ENCODE results near the gene MED20.

Gene MED20

DNA sequence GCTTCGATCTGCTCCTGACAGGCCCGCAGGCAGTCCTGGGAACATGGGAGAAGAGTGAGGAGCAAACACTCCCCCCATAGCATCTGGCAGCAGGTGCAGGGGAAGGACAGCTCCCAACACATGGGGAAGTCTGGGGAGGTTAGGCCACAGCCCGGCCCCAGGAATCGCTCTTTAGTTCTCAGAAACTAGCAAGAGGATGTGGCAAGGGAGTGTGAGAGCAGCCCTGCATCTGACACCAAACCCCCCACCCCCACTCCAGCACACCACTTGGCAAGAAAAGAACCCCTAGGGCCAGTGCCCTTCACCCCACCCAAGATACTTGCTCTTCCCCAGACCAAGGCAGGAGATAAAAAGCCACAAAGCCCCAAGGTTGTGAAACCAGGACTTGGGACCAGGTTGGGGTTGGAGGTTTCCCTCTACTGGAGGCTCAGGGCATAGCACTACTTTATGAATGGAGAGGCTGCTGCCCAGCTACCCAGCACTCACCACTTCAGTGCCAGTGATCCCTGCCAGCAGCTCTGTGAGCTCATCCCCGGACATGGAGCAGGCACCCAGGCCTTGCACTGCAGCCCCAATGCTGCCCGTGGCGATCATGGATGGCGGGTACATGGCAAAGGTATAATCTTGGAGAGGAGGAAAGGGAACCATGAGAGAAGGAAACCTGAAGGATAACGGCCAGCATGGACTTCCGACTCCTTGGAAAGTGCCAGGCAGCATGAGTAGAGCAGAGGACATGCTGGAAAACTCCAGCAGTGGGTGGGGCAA is 15.3 kb upstream of the MED20 start:
- Histone ChIP-seq H3K9me3 (ENCODE audit: control insufficient read depth, insufficient read depth, low read length) (no peaks in the 10 kb centered on the region), H3K9ac (ENCODE audit: low read depth, low read length) (no peak overlapping the region), H3K4me1 (ENCODE audit: insufficient read depth, low read length) (peaks cover 14% of the 10 kb centered on the region), H3K36me3 (ENCODE audit: insufficient read depth, low read length) (peaks cover 20% of the 10 kb centered on the region)

DNA sequence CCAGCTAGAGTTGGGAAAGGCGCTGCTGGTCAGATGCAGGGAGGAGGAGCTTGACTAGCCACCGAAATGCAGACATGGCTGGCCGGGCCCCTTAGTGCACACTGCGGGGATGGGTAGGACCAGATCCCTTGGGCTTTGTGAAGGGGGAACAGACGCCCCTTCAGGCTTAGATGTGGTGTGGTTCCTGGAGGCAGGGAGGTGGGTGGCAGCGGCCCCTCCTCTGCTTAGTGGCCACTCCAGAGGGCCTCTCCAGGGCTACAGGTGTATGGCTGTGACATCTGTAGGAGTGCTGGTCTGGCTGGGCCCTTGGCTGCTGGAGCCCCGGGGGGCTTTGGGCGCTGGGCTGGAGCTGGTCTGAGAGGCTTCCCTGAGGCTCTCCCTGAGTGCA is 14.7 kb upstream of the MED20 start:
- Histone ChIP-seq H3K4me1 (ENCODE audit: insufficient read depth, low read length) (peaks cover 14% of the 10 kb centered on the region), H3K9me3 (ENCODE audit: control insufficient read depth, insufficient read depth, low read length) (no peaks in the 10 kb centered on the region), H3K36me3 (ENCODE audit: insufficient read depth, low read length) (peaks cover 21% of the 10 kb centered on the region), H3K9ac (ENCODE audit: low read depth, low read length) (no peak overlapping the region)

DNA sequence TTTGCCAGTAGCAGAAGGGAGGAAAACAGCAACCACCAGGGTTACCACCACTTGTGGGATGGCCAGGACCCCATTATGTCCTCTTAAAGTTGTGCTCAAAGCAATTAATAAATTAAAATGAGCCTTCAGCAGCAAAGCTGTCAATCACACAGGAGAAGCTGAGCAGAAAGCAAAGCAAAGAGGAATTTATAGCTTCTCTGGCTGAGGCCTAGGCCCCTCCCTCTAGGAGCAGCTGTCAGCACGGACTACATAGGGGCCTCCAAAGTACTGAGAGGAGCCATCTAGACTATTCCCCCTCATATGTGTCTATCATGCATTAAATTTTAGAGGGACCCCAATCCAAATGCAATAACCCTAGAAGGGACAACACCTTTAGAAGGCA is 14.2 kb upstream of the MED20 start:
- peaks cover 14% of the 10 kb centered on the region for H3K4me1 ChIP-seq (ENCODE audit: insufficient read depth, low read length)

GRCh38 chr6:41934278-41935192 is 13.6 kb upstream of the MED20 start:
- Histone ChIP-seq H3K9me3 (ENCODE audit: control insufficient read depth, insufficient read depth, low read length) (no peaks in the 10 kb centered on the region), H3K36me3 (ENCODE audit: insufficient read depth, low read length) (peaks cover 29% of the 10 kb centered on the region), H3K4me1 (ENCODE audit: insufficient read depth, low read length) (peaks cover 7% of the 10 kb centered on the region; the same call in 1 of the 2 replicates), H3K9ac (ENCODE audit: low read depth, low read length) (no peak overlapping the region)

More for the DNA sequence above, 14.2 kb upstream of the MED20 start:
- Histone ChIP-seq H3K9me3 (ENCODE audit: control insufficient read depth, insufficient read depth, low read length) (no peaks in the 10 kb centered on the region), H3K36me3 (ENCODE audit: insufficient read depth, low read length) (peaks cover 26% of the 10 kb centered on the region), H3K9ac (ENCODE audit: low read depth, low read length) (no peak overlapping the region)

- Histone ChIP-seq H3K9me3 (ENCODE audit: control insufficient read depth, insufficient read depth, low read length) (no peaks in the 10 kb centered on the region), H3K9ac (ENCODE audit: low read depth, low read length) (no peak overlapping the region), H3K4me1 (ENCODE audit: insufficient read depth, low read length) (no peaks in the 10 kb centered on the region), H3K36me3 (ENCODE audit: insufficient read depth, low read length) (peaks cover 46% of the 10 kb centered on the region)
These were observed 11.4 kb upstream of the MED20 start for GRCh38 chr6:41932378-41932777.

GRCh38 chr6:41931792-41932191 is 10.9 kb upstream of the MED20 start:
- Histone ChIP-seq H3K4me1 (ENCODE audit: insufficient read depth, low read length) (no peaks in the 10 kb centered on the region), H3K9me3 (ENCODE audit: control insufficient read depth, insufficient read depth, low read length) (no peaks in the 10 kb centered on the region), H3K9ac (ENCODE audit: low read depth, low read length) (no peak overlapping the region), H3K36me3 (ENCODE audit: insufficient read depth, low read length) (peaks cover 50% of the 10 kb centered on the region)

GRCh38 chr6:41929924-41930323 is 9.0 kb upstream of the MED20 start:
- H3K9ac ChIP-seq (ENCODE audit: low read depth, low read length), result no peak overlapping the region
- H3K36me3 ChIP-seq (ENCODE audit: insufficient read depth, low read length), result peaks cover 52% of the 10 kb centered on the region
- no peaks in the 10 kb centered on the region for H3K4me1 ChIP-seq (ENCODE audit: insufficient read depth, low read length)

DNA sequence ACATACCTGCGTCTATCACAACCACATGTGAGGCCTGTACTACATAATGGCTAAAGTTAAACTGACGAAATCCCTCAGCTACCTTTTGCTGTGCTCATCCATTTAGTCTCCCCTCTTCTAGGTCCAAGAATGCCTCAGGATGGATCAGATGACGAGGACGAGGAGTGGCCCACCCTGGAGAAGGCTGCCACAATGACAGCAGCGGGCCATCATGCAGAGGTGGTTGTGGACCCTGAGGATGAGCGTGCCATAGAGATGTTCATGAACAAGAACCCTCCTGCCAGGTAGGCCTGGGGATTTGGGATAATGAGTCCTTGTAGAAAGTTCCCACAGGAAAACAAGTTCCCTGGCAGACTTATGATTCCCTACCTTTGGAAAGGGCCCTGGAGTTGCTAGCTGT is 6.3 kb upstream of the MED20 start:
- Histone ChIP-seq H3K36me3 (ENCODE audit: insufficient read depth, low read length) (peaks cover 38% of the 10 kb centered on the region), H3K4me1 (ENCODE audit: insufficient read depth, low read length) (peaks cover 7% of the 10 kb centered on the region), H3K9ac (ENCODE audit: low read depth, low read length) (no peak overlapping the region), H3K9me3 (ENCODE audit: control insufficient read depth, insufficient read depth, low read length) (no peaks in the 10 kb centered on the region)

More at GRCh38 chr6:41929924-41930323, 9.0 kb upstream of the MED20 start:
- no peaks in the 10 kb centered on the region for H3K9me3 ChIP-seq (ENCODE audit: control insufficient read depth, insufficient read depth, low read length)

GRCh38 chr6:41922154-41922553 is 1.2 kb upstream of the MED20 start:
- Histone ChIP-seq H3K4me1 (ENCODE audit: insufficient read depth, low read length) (peaks cover 17% of the 10 kb centered on the region), H3K9ac (ENCODE audit: low read depth, low read length) (peak overlapping the region; percentile 98), H3K9me3 (ENCODE audit: control insufficient read depth, insufficient read depth, low read length) (no peaks in the 10 kb centered on the region), H3K36me3 (ENCODE audit: insufficient read depth, low read length) (peaks cover 4% of the 10 kb centered on the region)

DNA sequence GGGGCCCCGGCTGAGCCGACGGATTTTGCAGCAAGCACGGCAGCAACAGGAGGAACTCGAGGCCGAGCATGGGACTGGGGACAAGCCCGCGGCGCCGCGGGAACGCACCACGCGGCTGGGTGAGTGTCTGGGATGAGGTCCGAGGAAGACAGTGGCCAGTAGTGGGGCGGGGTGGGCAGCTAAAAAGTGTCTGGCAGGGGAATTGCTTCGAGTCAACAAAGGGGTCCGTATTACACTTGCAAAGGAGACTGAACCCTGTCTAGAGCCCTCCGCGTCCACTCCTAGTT is 716 bp upstream of the MED20 start:
- Histone ChIP-seq H3K36me3 (ENCODE audit: insufficient read depth, low read length) (peaks cover 3% of the 10 kb centered on the region; the same call in 1 of the 2 replicates), H3K9me3 (ENCODE audit: control insufficient read depth, insufficient read depth, low read length) (no peaks in the 10 kb centered on the region), H3K9ac (ENCODE audit: low read depth, low read length) (peak overlapping the region; percentile 98), H3K4me1 (ENCODE audit: insufficient read depth, low read length) (peaks cover 17% of the 10 kb centered on the region)

DNA sequence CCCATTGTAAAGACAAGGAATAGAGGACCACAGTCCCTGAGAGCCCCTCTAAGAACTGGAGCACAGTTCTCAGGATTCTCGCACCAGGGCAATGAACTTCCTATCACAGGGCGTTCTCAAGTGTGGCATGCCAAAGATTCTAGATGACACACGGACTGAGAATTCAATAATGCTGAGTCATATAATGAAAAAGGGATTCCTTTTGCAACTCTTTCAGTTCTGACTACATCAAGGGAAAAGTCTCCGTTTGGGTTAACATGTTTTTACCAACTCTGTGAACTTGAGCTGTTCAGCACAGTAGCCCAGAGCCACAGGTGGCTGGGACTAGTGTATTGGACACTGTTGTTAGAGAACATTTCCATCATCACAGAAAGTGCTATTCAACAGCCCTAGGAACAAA is 3.4 kb downstream of the MED20 start:
- no peak overlapping the region for H3K9ac ChIP-seq (ENCODE audit: low read depth, low read length)
- H3K4me1 ChIP-seq (ENCODE audit: insufficient read depth, low read length), result peaks cover 13% of the 10 kb centered on the region
- H3K36me3 ChIP-seq (ENCODE audit: insufficient read depth, low read length), result peaks cover 10% of the 10 kb centered on the region
- no peaks in the 10 kb centered on the region for H3K9me3 ChIP-seq (ENCODE audit: control insufficient read depth, insufficient read depth, low read length)

DNA sequence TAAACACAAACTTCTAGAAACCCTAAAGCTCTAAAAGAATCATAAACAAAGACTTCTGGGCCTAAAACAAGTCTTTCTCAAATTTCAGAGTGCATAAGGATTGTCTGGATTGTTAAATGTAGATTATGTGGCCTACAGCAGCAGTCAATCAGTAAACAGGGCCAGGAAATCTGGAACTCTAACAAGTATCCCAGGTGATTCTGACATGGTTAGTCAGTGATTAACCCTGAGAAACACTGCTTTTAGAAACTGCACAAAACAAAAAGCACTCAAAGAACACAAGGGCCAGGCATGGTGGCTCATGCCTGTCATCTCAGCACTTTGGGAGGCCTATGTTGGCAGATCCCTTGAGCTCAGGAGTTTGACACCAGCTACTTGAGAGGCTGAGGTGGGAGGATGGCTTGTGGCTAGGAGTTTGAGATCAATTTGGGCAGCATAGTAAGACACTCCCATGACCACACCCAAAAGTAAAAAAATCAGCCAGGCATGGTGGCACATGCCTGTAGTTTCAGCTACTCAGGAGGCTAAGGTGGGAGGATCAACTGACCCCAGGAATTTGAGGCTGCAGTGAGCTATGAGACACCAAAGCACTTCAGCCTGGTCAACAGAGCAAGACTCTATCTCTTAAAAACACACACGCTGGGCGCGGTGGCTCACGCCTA is 5.9 kb downstream of the MED20 start:
- H3K9me3 ChIP-seq (ENCODE audit: control insufficient read depth, insufficient read depth, low read length), result no peaks in the 10 kb centered on the region
- H3K36me3 ChIP-seq (ENCODE audit: insufficient read depth, low read length), result peaks cover 10% of the 10 kb centered on the region
- no peak overlapping the region for H3K9ac ChIP-seq (ENCODE audit: low read depth, low read length)
- peaks cover 5% of the 10 kb centered on the region; the same call in 1 of the 2 replicates for H3K4me1 ChIP-seq (ENCODE audit: insufficient read depth, low read length)

- Histone ChIP-seq H3K4me1 (ENCODE audit: insufficient read depth, low read length) (0 out of 2 replicates have a peak, but pooled peaks cover 3% of the 10 kb centered on the region), H3K36me3 (ENCODE audit: insufficient read depth, low read length) (peaks cover 10% of the 10 kb centered on the region), H3K9me3 (ENCODE audit: control insufficient read depth, insufficient read depth, low read length) (no peaks in the 10 kb centered on the region), H3K9ac (ENCODE audit: low read depth, low read length) (no peak overlapping the region)
These were observed 6.6 kb downstream of the MED20 start for GRCh38 chr6:41914343-41914742.

GRCh38 chr6:41909727-41910126 is 11.2 kb downstream of the MED20 start:
- H3K9me3 ChIP-seq (ENCODE audit: control insufficient read depth, insufficient read depth, low read length), result no peaks in the 10 kb centered on the region
- H3K9ac ChIP-seq (ENCODE audit: low read depth, low read length), result no peak overlapping the region
- H3K36me3 ChIP-seq (ENCODE audit: insufficient read depth, low read length), result peaks cover 10% of the 10 kb centered on the region; the same call in 1 of the 2 replicates
- no peaks in the 10 kb centered on the region for H3K4me1 ChIP-seq (ENCODE audit: insufficient read depth, low read length)
